HepG2 (cell line): ENCODE results near the gene ADAMTS20. TPM values are rescaled to one million over a fixed set of nuclear protein-coding genes. Genes with fewer than 3 reads are reported as not detected.

ENCODE experiments used
- ATAC-seq: fragments of 200-7000 bp; cut with Tn5 transposase; 3 replicates; pipeline ENCODE4 v1.9.1; 2020; ENCODE audit warnings: mild to moderate bottlenecking, moderate library complexity
- BruUV-seq: library from RNA; stranded (reverse); fragments of 400-500 nt; replicated peaks from 2 replicates; lab custom pipeline; 2021; lab: Mats Ljungman, UMichigan
- CTCF ChIA-PET: fragments of 300-600 bp; formaldehyde crosslinking; extraction: SDS; loops from one replicate; lab custom pipeline; 2021; ENCODE audit warnings: low total read pairs, inconsistent platforms, low intra/inter-chr PET ratio; lab: Yijun Ruan, JAX
- POLR2A ChIA-PET: fragments of 350-600 bp; sonication (Branson Sonifier 250); formaldehyde crosslinking; loops from one replicate; lab custom pipeline; 2020; ENCODE audit warnings: antibody characterized with exemption, inconsistent platforms; lab: Yijun Ruan, JAX
- DNase-seq: peaks from one replicate; pipeline ENCODE4 v3.0.0-alpha.2; 2015; ENCODE audit warnings: low spot score
- FAIRE-seq: peaks from 3 replicates; lab custom pipeline; 2011; peaks lifted over from hg19 to GRCh38; lab: Jason Lieb, UNC
- H2AFZ ChIP-seq: one replicate; pipeline ENCODE4 v1.6.1; 2011; ENCODE audit warnings: low read length, inconsistent platforms
- H3K27ac ChIP-seq: fragments of 300-600 bp; 3 replicates; pipeline ENCODE4 v1.8.0; 2011; ENCODE audit warnings: mixed run types, mild to moderate bottlenecking, mixed read lengths, low read length, inconsistent platforms; ENCODE audit not compliant: insufficient read depth; ENCODE audit errors: extremely low read length
- H3K27me3 ChIP-seq, 2 experiments: fragments of 200-600 bp in 1 of 2; 2 replicates in 1 of 2; 3 replicates in 1 of 2; pipeline versions ENCODE4 v1.6.0 to v1.8.0; 2011; ENCODE audit warnings: low read length in 2 of 2, mild to moderate bottlenecking in 2 of 2, moderate library complexity in 2 of 2, inconsistent platforms in 1 of 2; ENCODE audit not compliant: insufficient read depth in 2 of 2, control insufficient read depth in 1 of 2
- H3K36me3 ChIP-seq, 2 experiments: fragments of 200-600 bp in 1 of 2; replicated peaks in 1 of 2; 2 replicates in 1 of 2; 3 replicates in 1 of 2; pipeline versions ENCODE4 v1.5.1 to v1.8.0; 2011; ENCODE audit warnings: low read length in 2 of 2, inconsistent platforms in 1 of 2; ENCODE audit not compliant: insufficient read depth in 2 of 2, control insufficient read depth in 1 of 2
- H3K4me1 ChIP-seq: 2 replicates; pipeline ENCODE4 v1.5.1; 2012; ENCODE audit warnings: low read length, inconsistent platforms; ENCODE audit not compliant: insufficient read depth
- H3K4me2 ChIP-seq: 2 replicates; pipeline ENCODE4 v1.6.0; 2011; ENCODE audit warnings: low read depth, low read length, inconsistent platforms
- H3K4me3 ChIP-seq, 3 experiments: fragments of 200-600 bp in 1 of 3; sonication (generic), shearing (Covaris generic) in 1 of 3; replicated peaks in 1 of 3; 2 replicates each; pipeline ENCODE4 v1.5.1; 2011 to 2016; ENCODE audit warnings: low read length in 3 of 3, inconsistent platforms in 2 of 3, low read depth in 2 of 3, mild to moderate bottlenecking in 2 of 3, control low read depth in 1 of 3, mixed read lengths in 1 of 3; ENCODE audit not compliant: insufficient read depth in 1 of 3
- H3K79me2 ChIP-seq: one replicate; pipeline ENCODE4 v1.6.1; 2011; ENCODE audit warnings: low read length, inconsistent platforms; ENCODE audit not compliant: insufficient read depth
- H3K9ac ChIP-seq: 2 replicates; pipeline ENCODE4 v1.6.0; 2011; ENCODE audit warnings: mild to moderate bottlenecking, low read depth, low read length, inconsistent platforms; ENCODE audit not compliant: insufficient read depth
- H3K9me3 ChIP-seq: 2 replicates; pipeline ENCODE4 v1.5.1; 2012; ENCODE audit warnings: mild to moderate bottlenecking, low read length
- H4K20me1 ChIP-seq: 2 replicates; pipeline ENCODE4 v1.6.0; 2011; ENCODE audit warnings: inconsistent platforms, mild to moderate bottlenecking, low read length, moderate library complexity; ENCODE audit not compliant: insufficient read depth
- GLI4 ChIP-seq: sonication (generic); formaldehyde crosslinking; IDR thresholded peaks from 2 replicates; pipeline ENCODE4 v1.5.1; 2020; ENCODE audit warnings: missing genetic modification reagents, mild to moderate bottlenecking, moderate library complexity, borderline replicate concordance
- GMEB2 ChIP-seq: IDR thresholded peaks from 2 replicates; pipeline ENCODE4 v1.6.1; 2016; ENCODE audit warnings: missing biosample characterization, missing genetic modification reagents, low read depth
- HNF4G ChIP-seq, 2 experiments: sonication (generic) in 1 of 2; formaldehyde crosslinking in 1 of 2; IDR thresholded peaks; 2 replicates each; pipeline versions ENCODE4 v1.4.0 to v1.6.1; 2011 to 2020; ENCODE audit warnings: borderline replicate concordance in 2 of 2, low read depth in 2 of 2, mild to moderate bottlenecking in 2 of 2, low read length in 1 of 2, missing genetic modification reagents in 1 of 2, moderate library complexity in 1 of 2
- IRX3 ChIP-seq: sonication (generic); formaldehyde crosslinking; IDR thresholded peaks from 2 replicates; pipeline ENCODE4 v1.8.1; 2023; ENCODE audit warnings: mild to moderate bottlenecking, low read depth, missing genetic modification reagents, borderline replicate concordance
- JUN ChIP-seq: sonication (generic); formaldehyde crosslinking; IDR thresholded peaks from 2 replicates; pipeline ENCODE4 v1.4.0; 2020; ENCODE audit warnings: mild to moderate bottlenecking, missing genetic modification reagents
- MXD4 ChIP-seq: IDR thresholded peaks from 2 replicates; pipeline ENCODE4 v1.6.1; 2016; ENCODE audit warnings: mild to moderate bottlenecking, missing biosample characterization, missing genetic modification reagents
- PRDM4 ChIP-seq: sonication (generic); formaldehyde crosslinking; IDR thresholded peaks from 2 replicates; pipeline ENCODE4 v1.9.0; 2021; ENCODE audit warnings: missing genetic modification reagents, borderline replicate concordance
- ZBTB37 ChIP-seq: sonication (generic); formaldehyde crosslinking; IDR thresholded peaks from 2 replicates; pipeline ENCODE4 v1.4.0; 2020; ENCODE audit warnings: mild to moderate bottlenecking, missing genetic modification reagents
- ZNF687 ChIP-seq: sonication (generic); formaldehyde crosslinking; IDR thresholded peaks from 2 replicates; pipeline ENCODE4 v1.5.1; 2020; ENCODE audit warnings: mild to moderate bottlenecking, missing genetic modification reagents, moderate library complexity
- ZNF780A ChIP-seq: sonication (generic); formaldehyde crosslinking; IDR thresholded peaks from 2 replicates; pipeline ENCODE4 v1.8.0; 2022; ENCODE audit warnings: mild to moderate bottlenecking, missing genetic modification reagents, moderate library complexity
- ZXDC ChIP-seq: sonication (generic); formaldehyde crosslinking; IDR thresholded peaks from 2 replicates; pipeline ENCODE4 v1.5.0; 2020; ENCODE audit warnings: mild to moderate bottlenecking, missing genetic modification reagents
- WGBS: methylation state at CpG from one replicate; pipeline ENCODE4 v1.1.6; 2017; ENCODE audit warnings: low lambda C conversion rate; 5-methylcytosine and 5-hydroxymethylcytosine counted together
- in situ Hi-C: cut with HindIII; loops from 2 replicates; pipeline ENCODE4 v1.10.0; 2017; ENCODE audit warnings: low pct_unique_long_range_greater_than_20kb; ENCODE audit not compliant: extremely low pct_ligation_motif_present
- intact Hi-C: fragments of 100-400 bp; cut with micrococcal nuclease; formaldehyde crosslinking; loops from one replicate; pipeline ENCODE4 v1.10.0; 2022; ENCODE audit not compliant: unreplicated experiment
- polyA plus RNA-seq, 8 experiments: library from polyadenylated mRNA; depleted of rRNA in 3 of 8; stranded (reverse) in 7 of 8; unstranded in 1 of 8; fragments of >200 nt; fragmentation: Illumina TruSeq in 4 of 8; extraction: Trizol in 4 of 8; gene quantifications; 2 replicates each; pipeline versions ENCODE4 v1.2.1 to v1.2.3, GENCODE V29; 2011 to 2016; ENCODE audit warnings: low read depth in 4 of 8, missing spikeins in 1 of 8, mixed read lengths in 1 of 8; ENCODE audit not compliant: insufficient read depth in 1 of 8
- total RNA-seq, 5 experiments: library from RNA; depleted of rRNA; stranded (reverse); fragments of >200 nt; fragmentation: Illumina TruSeq; extraction: Trizol; gene quantifications; 2 replicates each; pipeline ENCODE4 v1.2.3, GENCODE V29; 2016; ENCODE audit warnings: low read depth in 1 of 5

The ADAMTS20 gene
- total and polyA plus RNA-seq, 2 of the 13 experiments (the other 11 are each of a cell fraction or from before 2014, with no cell fraction given): not detected

- no peak for DNase-seq
- Histone ChIP-seq H3K9me3 (no peaks in the 10 kb centered on the region), H3K79me2 (no peaks in the 10 kb centered on the region), H3K4me2 (no peak overlapping the region), H3K4me3 (no peak overlapping the region), H4K20me1 (no peaks in the 10 kb centered on the region), H3K4me1 (no peaks in the 10 kb centered on the region), H3K36me3 (no peaks in the 10 kb centered on the region), H3K9ac (no peak overlapping the region), H3K27me3 (no peaks in the 10 kb centered on the region), H2AFZ (no peak overlapping the region), H3K27ac (no peak overlapping the region)
- POLR2A ChIA-PET: no interaction called here
- BruUV-seq: no TSS peak
- CTCF ChIA-PET: no interaction called here
- in situ Hi-C loops (no loop called here), intact Hi-C loops (no loop called here)
- no peak for FAIRE-seq
- 42% methylated on average over 3 of the region's 3 CpGs for WGBS
- no peak for ATAC-seq
- no peak for TF ChIP-seq MXD4 (CRISPR knock-in tag)
- TF ChIP-seq ZBTB37: no peak
- no peak for TF ChIP-seq ZXDC (CRISPR knock-in tag)
- no peak for TF ChIP-seq PRDM4 (CRISPR knock-in tag)
- TF ChIP-seq HNF4G (IDR thresholded peaks at IDR 0.05; ENCODE audit: borderline replicate concordance, low read depth, low read length): no peak
- TF ChIP-seq HNF4G (CRISPR knock-in tag; IDR thresholded peaks at IDR 0.05; ENCODE audit: borderline replicate concordance, low read depth): no peak
- no peak for TF ChIP-seq JUN (CRISPR knock-in tag)
- TF ChIP-seq ZNF687 (CRISPR knock-in tag): no peak
- no peak for TF ChIP-seq IRX3 (CRISPR knock-in tag)
- TF ChIP-seq GMEB2: no peak
- no peak for TF ChIP-seq ZNF780A (CRISPR knock-in tag)
- no peak for TF ChIP-seq GLI4 (CRISPR knock-in tag)
Observed at GRCh38 chr12:43306066-43306465, 245.9 kb downstream of the ADAMTS20 start.
